ENCODE measurements around the gene FAM131A. TPM values are rescaled to one million over a fixed set of nuclear protein-coding genes. Genes with fewer than 3 reads are reported as not detected.

Gene FAM131A
- total RNA-seq, 1 experiment from 2014 or later, result 14.4 TPM

GRCh38 chr3:184300378-184300720 is 37.1 kb upstream of the FAM131A start:
- WGBS (ENCODE audit: extremely low coverage, insufficient read length, low lambda C conversion rate), result no CpG with 5 or more reads among the region's 3 CpGs

More at GRCh38 chr3:184300378-184300720, 37.1 kb upstream of the FAM131A start:
- no peak overlapping the region for H4K91ac ChIP-seq (ENCODE audit: insufficient read length, low read depth, low read length)
- no peak overlapping the region for H2AK5ac ChIP-seq (ENCODE audit: insufficient read length, low read length)
- H2BK12ac ChIP-seq (ENCODE audit: insufficient read length, low read depth, low read length), result no peak overlapping the region
- H3K4me2 ChIP-seq (ENCODE audit: insufficient read depth, insufficient read length, low read length), result peak overlapping the region; percentile 74
- no peaks in the 10 kb centered on the region for H4K20me1 ChIP-seq (ENCODE audit: control insufficient read depth, insufficient read depth, insufficient read length)
- peaks cover 11% of the 10 kb centered on the region; the same call in 1 of the 2 replicates for H3K79me2 ChIP-seq (ENCODE audit: insufficient read depth, low read length)
- Mint-ChIP-seq H3K4me3 (peak overlapping the region; percentile 96 to 99), H3K4me1 (peaks cover 9 to 11% of the 10 kb centered on the region in 2 experiments), H3K9me3 (no peaks in the 10 kb centered on the region; a peak in 1 of 5 replicates), H3K36me3 (ENCODE audit: insufficient read depth in 1 of 3, low read depth in 3 of 3) (peaks cover 48 to 59% (median 55%) of the 10 kb centered on the region in 3 experiments), H3K27ac (peak overlapping the region in 1 of 3 experiments; percentile 88; a peak in 1 of 7 replicates), H3K27me3 (ENCODE audit: low read depth) (peaks cover 3% of the 10 kb centered on the region; the same call in 1 of the 2 replicates)
- no peaks in the 10 kb centered on the region for H3K27me3 ChIP-seq (ENCODE audit: insufficient read depth, low read length)
- no peak overlapping the region for H2BK5ac ChIP-seq (ENCODE audit: insufficient read length, low read length)
- H3K56ac ChIP-seq (ENCODE audit: insufficient read length, low read depth, low read length), result no peak overlapping the region
- no peaks in the 10 kb centered on the region for H3K9me3 ChIP-seq (ENCODE audit: control insufficient read depth, low read depth, low read length)
- no peaks in the 10 kb centered on the region for H3K79me1 ChIP-seq (ENCODE audit: insufficient read depth, low read depth, low read length, poor library complexity, severe bottlenecking)
- no peaks in the 10 kb centered on the region for H3K4me1 ChIP-seq (ENCODE audit: insufficient read depth, low read length)
- no peak overlapping the region for H3K23ac ChIP-seq (ENCODE audit: insufficient read length, low read depth, low read length)
- no peak overlapping the region for H3T11ph ChIP-seq (ENCODE audit: low read length)
- no peak for TF ChIP-seq CTCF (conservative IDR thresholded peaks at IDR 0.05)
- no peak overlapping the region for H3K9ac ChIP-seq (ENCODE audit: extremely low read depth, insufficient read length, low read length)
- no peak overlapping the region for H2BK15ac ChIP-seq (ENCODE audit: low read depth, low read length)
- H2BK120ac ChIP-seq (ENCODE audit: low read depth, low read length, poor library complexity, severe bottlenecking), result no peak overlapping the region
- no peak overlapping the region for H3K27ac ChIP-seq (ENCODE audit: insufficient read length, low read depth, low read length)
- no peak overlapping the region for H3K4ac ChIP-seq (ENCODE audit: low read depth, low read length)
- no peak overlapping the region for H3K18ac ChIP-seq (ENCODE audit: insufficient read length, low read depth, low read length)
- no peak overlapping the region for H4K8ac ChIP-seq (replicated peaks; ENCODE audit: insufficient read length, low read depth, low read length)
- no peak overlapping the region for H3K14ac ChIP-seq (ENCODE audit: insufficient read depth, low read length)
- no peak overlapping the region for H2AFZ ChIP-seq (ENCODE audit: low read length)
- no peak overlapping the region for H4K5ac ChIP-seq (ENCODE audit: insufficient read length, low read depth, low read length)
- no peak overlapping the region for H2BK20ac ChIP-seq (ENCODE audit: low read depth, low read length, poor library complexity, severe bottlenecking)
- DNase-seq, result no peak
- H3K23me2 ChIP-seq (ENCODE audit: insufficient read length, low read depth, low read length, poor library complexity, severe bottlenecking), result peaks cover 6% of the 10 kb centered on the region

All from H9 (cell line).